H1 (cell line): ENCODE measurements around the gene TEX36. TPM values are rescaled to one million over a fixed set of nuclear protein-coding genes. Genes with fewer than 3 reads are reported as not detected.

Experiments
- CTCF ChIA-PET: fragments of 300-600 bp; sonication (Branson Sonifier 250); formaldehyde crosslinking; loops from one replicate; lab custom pipeline; 2021; ENCODE audit not compliant: partially characterized antibody; lab: Charles Lee
- POLR2A ChIA-PET: fragments of 300-600 bp; sonication (Branson Sonifier 250); formaldehyde crosslinking; loops from one replicate; lab custom pipeline; 2021; ENCODE audit warnings: inconsistent platforms; ENCODE audit not compliant: partially characterized antibody; lab: Charles Lee
- DNase-seq, 2 experiments: peaks; one replicate each; pipeline versions ENCODE4 v3.0.0 to v3.0.0-alpha.2; 2010 to 2022; ENCODE audit warnings: low spot score in 2 of 2, low read depth in 1 of 2, mixed read lengths in 1 of 2
- FAIRE-seq: peaks from 2 replicates; lab custom pipeline; 2011; peaks lifted over from hg19 to GRCh38; lab: Jason Lieb, UNC
- H2AFZ ChIP-seq: 2 replicates; pipeline ENCODE4 v1.8.1; 2012; ENCODE audit warnings: low read length, inconsistent platforms
- H2AK5ac ChIP-seq: 2 replicates; pipeline ENCODE4 v1.6.1; 2013; ENCODE audit warnings: low read depth, low read length
- H2BK120ac ChIP-seq: replicated peaks from 2 replicates; pipeline ENCODE3; 2013; ENCODE audit warnings: low read depth, low read length, inconsistent platforms
- H2BK12ac ChIP-seq: 2 replicates; pipeline ENCODE4 v1.6.1; 2013; ENCODE audit warnings: low read depth, low read length
- H2BK15ac ChIP-seq: 2 replicates; pipeline ENCODE4 v1.6.1; 2013; ENCODE audit warnings: low read length
- H2BK20ac ChIP-seq: 2 replicates; pipeline ENCODE4 v1.6.1; 2013; ENCODE audit warnings: low read length
- H2BK5ac ChIP-seq: 2 replicates; pipeline ENCODE4 v1.6.1; 2013; ENCODE audit warnings: low read depth, low read length
- H3K14ac ChIP-seq: 2 replicates; pipeline ENCODE4 v1.6.1; 2013; ENCODE audit warnings: inconsistent platforms; ENCODE audit not compliant: insufficient read length
- H3K18ac ChIP-seq: 2 replicates; pipeline ENCODE4 v1.6.1; 2013; ENCODE audit warnings: low read length; ENCODE audit errors: extremely low read depth
- H3K23ac ChIP-seq: 2 replicates; pipeline ENCODE4 v1.6.1; 2013; ENCODE audit warnings: inconsistent platforms; ENCODE audit not compliant: insufficient read length
- H3K23me2 ChIP-seq: 2 replicates; pipeline ENCODE4 v1.6.1; 2013; ENCODE audit warnings: low read depth, low read length
- H3K27ac ChIP-seq: 2 replicates; pipeline ENCODE4 v1.6.1; 2011; ENCODE audit warnings: low read depth, low read length, inconsistent platforms
- H3K27me3 ChIP-seq, 4 experiments: replicated peaks in 1 of 4; 1 replicate in 1 of 4; 2 replicates in 3 of 4; pipeline versions ENCODE4 v1.6.1 to v1.8.1; 2011 to 2013; ENCODE audit warnings: low read length in 3 of 4, mild to moderate bottlenecking in 3 of 4, inconsistent platforms in 2 of 4, mixed read lengths in 2 of 4, moderate library complexity in 1 of 4; ENCODE audit not compliant: control insufficient read depth in 3 of 4, insufficient read depth in 3 of 4; ENCODE audit errors: extremely low read depth in 1 of 4
- H3K36me3 ChIP-seq, 4 experiments: 2 replicates each; pipeline versions ENCODE4 v1.6.1 to v1.8.1; 2011 to 2013; ENCODE audit warnings: mild to moderate bottlenecking in 4 of 4, low read length in 3 of 4, moderate library complexity in 2 of 4, control low read depth in 1 of 4, inconsistent platforms in 1 of 4; ENCODE audit not compliant: insufficient read depth in 4 of 4, control insufficient read depth in 2 of 4
- H3K4ac ChIP-seq: replicated peaks from 2 replicates; pipeline ENCODE3; 2013; ENCODE audit warnings: low read length, low read depth, mixed read lengths, inconsistent platforms; ENCODE audit not compliant: insufficient read length
- H3K4me1 ChIP-seq, 4 experiments: replicated peaks in 1 of 4; 1 replicate in 1 of 4; 2 replicates in 3 of 4; pipeline versions ENCODE4 v1.6.1 to v1.8.1; 2011 to 2013; ENCODE audit warnings: low read length in 3 of 4, inconsistent platforms in 2 of 4, mixed read lengths in 1 of 4; ENCODE audit not compliant: insufficient read depth in 4 of 4, control insufficient read depth in 3 of 4
- H3K4me2 ChIP-seq, 2 experiments: 2 replicates each; pipeline versions ENCODE4 v1.6.1 to v1.8.1; 2011 to 2013; ENCODE audit warnings: low read depth in 2 of 2, low read length in 2 of 2, control low read depth in 1 of 2, inconsistent platforms in 1 of 2, mild to moderate bottlenecking in 1 of 2; ENCODE audit not compliant: insufficient read depth in 1 of 2
- H3K4me3 ChIP-seq, 4 experiments: fragments of 200-600, 300-600 bp in 1 of 4; sonication (generic), shearing (Covaris generic), sonication (Bioruptor Twin) in 1 of 4; 2 replicates each; pipeline versions ENCODE4 v1.5.1 to v1.8.1; 2011 to 2016; ENCODE audit warnings: low read length in 4 of 4, low read depth in 3 of 4, control low read depth in 2 of 4, inconsistent platforms in 2 of 4, mild to moderate bottlenecking in 2 of 4, mixed read lengths in 1 of 4, moderate library complexity in 1 of 4; ENCODE audit not compliant: insufficient read depth in 2 of 4; ENCODE audit errors: extremely low read depth in 1 of 4
- H3K56ac ChIP-seq: replicated peaks from 2 replicates; pipeline ENCODE3; 2013; ENCODE audit warnings: low read depth, mild to moderate bottlenecking, mixed read lengths, low read length, inconsistent platforms; ENCODE audit not compliant: insufficient read length
- H3K79me1 ChIP-seq: 2 replicates; pipeline ENCODE4 v1.6.1; 2013; ENCODE audit warnings: low read depth, low read length, control low read depth
- H3K79me2 ChIP-seq, 2 experiments: 2 replicates each; pipeline versions ENCODE4 v1.6.1 to v1.8.1; 2012 to 2013; ENCODE audit warnings: low read length in 2 of 2, mild to moderate bottlenecking in 2 of 2, inconsistent platforms in 1 of 2; ENCODE audit not compliant: insufficient read depth in 2 of 2, control insufficient read depth in 1 of 2
- H3K9ac ChIP-seq, 4 experiments: replicated peaks in 1 of 4; 1 replicate in 1 of 4; 2 replicates in 3 of 4; pipeline versions ENCODE4 v1.6.1 to v1.8.1; 2011 to 2013; ENCODE audit warnings: low read depth in 3 of 4, low read length in 3 of 4, control low read depth in 2 of 4, mild to moderate bottlenecking in 2 of 4, moderate library complexity in 2 of 4, inconsistent platforms in 1 of 4; ENCODE audit errors: extremely low read depth in 1 of 4
- H3K9me3 ChIP-seq, 2 experiments: 2 replicates each; pipeline versions ENCODE4 v1.6.1 to v1.8.1; 2012 to 2013; ENCODE audit warnings: mild to moderate bottlenecking in 2 of 2, moderate library complexity in 2 of 2, control low read depth in 1 of 2, inconsistent platforms in 1 of 2, low read depth in 1 of 2, low read length in 1 of 2, mixed read lengths in 1 of 2; ENCODE audit not compliant: insufficient read depth in 2 of 2
- H4K20me1 ChIP-seq, 2 experiments: replicated peaks in 1 of 2; 2 replicates each; pipeline versions ENCODE3 to v1.8.1; 2011 to 2013; ENCODE audit warnings: inconsistent platforms in 2 of 2, low read length in 2 of 2, mild to moderate bottlenecking in 1 of 2; ENCODE audit not compliant: insufficient read depth in 2 of 2, control insufficient read depth in 1 of 2
- H4K5ac ChIP-seq: 2 replicates; pipeline ENCODE4 v1.6.1; 2013; ENCODE audit warnings: low read length, low read depth, mixed read lengths, inconsistent platforms; ENCODE audit not compliant: insufficient read length
- H4K8ac ChIP-seq: 2 replicates; pipeline ENCODE4 v1.8.0; 2013; ENCODE audit warnings: mild to moderate bottlenecking, moderate library complexity, low read length, inconsistent platforms; ENCODE audit not compliant: insufficient read depth; ENCODE audit errors: extremely low read depth
- H4K91ac ChIP-seq: replicated peaks from 2 replicates; pipeline ENCODE3; 2013; ENCODE audit warnings: low read length, mixed read lengths, inconsistent platforms; ENCODE audit not compliant: insufficient read length
- KDM1A ChIP-seq: fragments of 200-600, 300-600 bp; sonication (generic); IDR thresholded peaks from 2 replicates; pipeline ENCODE4 v1.7.1; 2016; ENCODE audit warnings: mild to moderate bottlenecking, low read length, borderline replicate concordance
- POLR2A ChIP-seq, 2 experiments: IDR thresholded peaks; 1 replicate in 1 of 2; 2 replicates in 1 of 2; pipeline ENCODE4 v1.6.1; 2011; ENCODE audit warnings: low read depth in 2 of 2, low read length in 2 of 2, mild to moderate bottlenecking in 2 of 2; ENCODE audit errors: control extremely low read depth in 1 of 2
- RNF2 ChIP-seq: fragments of 200-900, 300-1000 bp; sonication (generic); IDR thresholded peaks from 2 replicates; pipeline ENCODE4 v1.7.1; 2016; ENCODE audit warnings: borderline replicate concordance, low read depth, mild to moderate bottlenecking, antibody characterized with exemption, low read length; ENCODE audit not compliant: poor library complexity, severe bottlenecking; ENCODE audit errors: missing control alignments
- SP4 ChIP-seq: IDR thresholded peaks from 2 replicates; pipeline ENCODE4 v1.6.1; 2012; ENCODE audit warnings: low read length, inconsistent platforms
- WGBS, 2 experiments: shearing (Covaris generic) in 1 of 2; methylation state at CpG; one replicate each; pipeline versions ENCODE4 v1.1.6 to v1.1.7; 2013 to 2015; ENCODE audit warnings: low lambda C conversion rate in 2 of 2, mixed read lengths in 2 of 2, inconsistent platforms in 1 of 2, low coverage in 1 of 2, missing lambda C conversion rate in 1 of 2; ENCODE audit not compliant: insufficient replicate concordance in 2 of 2, insufficient coverage in 1 of 2, insufficient read length in 1 of 2; ENCODE audit errors: extremely low coverage in 1 of 2, missing lambda C conversion rate in 1 of 2; 5-methylcytosine and 5-hydroxymethylcytosine counted together
- polyA plus RNA-seq, 7 experiments: library from polyadenylated mRNA; depleted of rRNA in 3 of 7; stranded (reverse) in 5 of 7; unstranded in 2 of 7; fragments of >200 nt in 5 of 7; fragments of 200-250 nt in 2 of 7; gene quantifications; 1 replicate in 5 of 7; 2 replicates in 1 of 7; 4 replicates in 1 of 7; pipeline versions ENCODE4 v1.2.1 to v1.2.3, GENCODE V29; 2011 to 2013; ENCODE audit warnings: missing spikeins in 2 of 7, mixed read lengths in 2 of 7
- total RNA-seq: library from RNA; stranded (reverse); fragmentation: NEBNext Ultra II Directional; extraction: Animal tissue kit (Norgen Biotek cat#: 25700); gene quantifications from 2 replicates; pipeline ENCODE4 v1.2.1, GENCODE V29; 2021
- TF ChIP-seq, protein P1 (sequence below): IDR thresholded peaks from 2 replicates; pipeline ENCODE4 v1.6.1; 2012; ENCODE audit warnings: inconsistent platforms
- TF ChIP-seq, protein P2 (sequence below): IDR thresholded peaks from 2 replicates; pipeline ENCODE4 v1.6.1; 2011; ENCODE audit warnings: low read depth, mild to moderate bottlenecking, low read length; ENCODE audit not compliant: insufficient read depth

TEX36 gene
- total and polyA plus RNA-seq, 2 of the 8 experiments (the other 6 are each of a cell fraction or from before 2014, with no cell fraction given), result not detected

DNA sequence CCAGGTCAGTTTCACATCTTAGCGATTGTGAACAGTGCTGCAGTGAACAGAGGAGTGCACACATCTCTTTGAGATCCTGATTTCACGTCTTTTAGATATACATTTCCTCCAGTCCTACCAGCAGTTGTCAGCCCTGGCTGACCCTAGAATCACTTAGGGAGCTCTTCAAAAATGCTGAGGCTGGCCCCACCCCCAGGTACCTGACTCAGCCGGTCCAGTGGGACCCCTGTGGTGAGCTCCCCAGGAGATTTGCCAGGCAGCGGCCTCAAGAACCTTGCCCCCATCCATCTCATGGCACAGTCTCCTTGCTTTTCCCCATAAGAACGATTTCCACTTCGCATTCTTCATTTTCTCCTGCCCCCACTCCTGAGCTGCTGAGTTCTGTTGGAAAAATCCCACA, 45.5 kb downstream of the TEX36 start:
- 82% methylated on average over 6 of the region's 6 CpGs; no CpG with 5 or more reads in 1 of the 2 experiments for WGBS, 2 experiments
- Histone ChIP-seq H2BK12ac (no peak overlapping the region), H3K79me2 (no peaks in the 10 kb centered on the region), H4K5ac (no peak overlapping the region), H3K9me3 (no peaks in the 10 kb centered on the region), H3K27ac (no peak overlapping the region), H3K18ac (no peak overlapping the region), H3K9ac (no peak overlapping the region), H3K4ac (no peak overlapping the region), H3K14ac (no peak overlapping the region), H2BK15ac (no peak overlapping the region; the same call in 1 of the 2 replicates), H3K56ac (no peak overlapping the region), H3K36me3 (no peaks in the 10 kb centered on the region), H3K4me3 (no peak overlapping the region), H3K79me1 (no peaks in the 10 kb centered on the region), H4K8ac (no peak overlapping the region), H3K27me3 (no peaks in the 10 kb centered on the region), H3K23me2 (no peaks in the 10 kb centered on the region), H2BK20ac (no peak overlapping the region), H4K91ac (no peak overlapping the region), H3K4me1 (peaks cover 2 to 3% (median 3%) of the 10 kb centered on the region in 4 experiments; a peak in 3 of 7 replicates), H2BK120ac (no peak overlapping the region), H3K23ac (no peak overlapping the region), H4K20me1 (no peaks in the 10 kb centered on the region), H2BK5ac (no peak overlapping the region), H2AFZ (no peak overlapping the region), H2AK5ac (no peak overlapping the region), H3K4me2 (no peak overlapping the region)
- DNase-seq (no peak), FAIRE-seq (no peak)
- TF ChIP-seq RNF2, result no peak
- TF ChIP-seq KDM1A, result no peak
- TF ChIP-seq, protein P1, sequence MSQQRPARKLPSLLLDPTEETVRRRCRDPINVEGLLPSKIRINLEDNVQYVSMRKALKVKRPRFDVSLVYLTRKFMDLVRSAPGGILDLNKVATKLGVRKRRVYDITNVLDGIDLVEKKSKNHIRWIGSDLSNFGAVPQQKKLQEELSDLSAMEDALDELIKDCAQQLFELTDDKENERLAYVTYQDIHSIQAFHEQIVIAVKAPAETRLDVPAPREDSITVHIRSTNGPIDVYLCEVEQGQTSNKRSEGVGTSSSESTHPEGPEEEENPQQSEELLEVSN, result no peak
- no peak for TF ChIP-seq POLR2A (IDR thresholded peaks at IDR 0.05; ENCODE audit: control extremely low read depth in 1 of 2, low read depth in 2 of 2, low read length in 2 of 2)
- TF ChIP-seq, protein P2, sequence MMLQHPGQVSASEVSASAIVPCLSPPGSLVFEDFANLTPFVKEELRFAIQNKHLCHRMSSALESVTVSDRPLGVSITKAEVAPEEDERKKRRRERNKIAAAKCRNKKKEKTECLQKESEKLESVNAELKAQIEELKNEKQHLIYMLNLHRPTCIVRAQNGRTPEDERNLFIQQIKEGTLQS, result no peak
- TF ChIP-seq SP4, result no peak
- ChIA-PET CTCF (interaction anchor here (0.7 to 1.4 kb wide), 2 partner anchors 13 to 52 kb away, joined by 3 read pairs; no protein-coding TSS in a partner anchor), POLR2A (no interaction called here)
